Measurements from ENCODE around the gene NELL1. TPM values are rescaled to one million over a fixed set of nuclear protein-coding genes. Genes with fewer than 3 reads are reported as not detected.

Gene NELL1
- total and polyA plus RNA-seq, 2 donors (not counting 3 experiments of a cell fraction or from before 2014, with no cell fraction given), result not detected

- H3K4me3 ChIP-seq (replicated peaks in 1 of 3; ENCODE audit: insufficient read depth in 1 of 3, low read depth in 1 of 3, low read length in 3 of 3), result no peak overlapping the region
Observed at GRCh38 chr11:20980736-20981135, 311.4 kb downstream of the NELL1 start.

More at GRCh38 chr11:20980736-20981135, 311.4 kb downstream of the NELL1 start:
- Histone ChIP-seq H3K9me3 (replicated peaks; ENCODE audit: control insufficient read depth, insufficient read depth, low read length) (peaks cover 11% of the 10 kb centered on the region), H3K4me2 (ENCODE audit: insufficient read depth, low read length) (no peak overlapping the region), H3K79me2 (ENCODE audit: control insufficient read depth, insufficient read depth, low read length) (no peaks in the 10 kb centered on the region), H3K9me1 (replicated peaks; ENCODE audit: control insufficient read depth, extremely low read depth, insufficient read depth, low read length) (no peaks in the 10 kb centered on the region), H3K9ac (replicated peaks; ENCODE audit: extremely low read depth, insufficient read depth, low read length) (no peak overlapping the region), H2AFZ (ENCODE audit: low read depth, low read length) (no peak overlapping the region), H3K27ac (ENCODE audit: insufficient read depth, low read depth, low read length) (no peak overlapping the region), H3K4me1 (ENCODE audit: control insufficient read depth, extremely low read depth, insufficient read depth, low read length) (no peaks in the 10 kb centered on the region), H3K36me3 (ENCODE audit: control insufficient read depth in 2 of 2, extremely low read depth in 1 of 2, insufficient read depth in 2 of 2, low read length in 2 of 2) (no peaks in the 10 kb centered on the region), H3K27me3 (ENCODE audit: control insufficient read depth in 2 of 2, insufficient read depth in 2 of 2, low read length in 2 of 2) (no peaks in the 10 kb centered on the region), H4K20me1 (replicated peaks; ENCODE audit: control insufficient read depth, extremely low read depth, insufficient read depth, low read length) (no peaks in the 10 kb centered on the region)
- no TSS peak for BruUV-seq (replicated peaks)
- no peak for DNase-seq (ENCODE audit: low read depth, low spot score)
- POLR2A ChIA-PET, result no interaction called here
- dilution Hi-C loops (cut with MboI; ENCODE audit: extremely low pct_ligation_motif_present, low sequenced_read_pairs) (no loop called here), intact Hi-C loops (cut with micrococcal nuclease) (no loop called here)
- CTCF ChIA-PET, result no interaction called here
- TF ChIP-seq GATA2 (IDR thresholded peaks at IDR 0.05; ENCODE audit: insufficient read depth, insufficient read length, low read depth, low read length), result no peak
- no peak for TF ChIP-seq MAX (IDR thresholded peaks at IDR 0.05; ENCODE audit: insufficient read depth, insufficient read length)
- no peak for TF ChIP-seq JUN (IDR thresholded peaks at IDR 0.05; ENCODE audit: borderline replicate concordance, insufficient read depth, insufficient read length, low read depth)
- TF ChIP-seq EZH2 (IDR thresholded peaks at IDR 0.05; ENCODE audit: borderline replicate concordance, low read depth, low read length, severe bottlenecking), result no peak
- TF ChIP-seq MYC (IDR thresholded peaks at IDR 0.05; ENCODE audit: low read depth, low read length), result no peak
- TF ChIP-seq POLR2AphosphoS5 (IDR thresholded peaks at IDR 0.05; ENCODE audit: insufficient read depth, low read depth, low read length), result no peak
- no peak for TF ChIP-seq POLR2A (IDR thresholded peaks at IDR 0.05; ENCODE audit: low read depth, low read length)
- TF ChIP-seq CTCF (IDR thresholded peaks at IDR 0.05; ENCODE audit: extremely low read depth in 1 of 2, insufficient read depth in 1 of 2, low read depth in 1 of 2, low read length in 2 of 2), result no peak
- TF ChIP-seq FOS (IDR thresholded peaks at IDR 0.05; ENCODE audit: borderline replicate concordance, insufficient read depth, low read length), result no peak
- FAIRE-seq, result no peak

All from endothelial cell of umbilical vein (primary cell).